HL-60 (cell line): ENCODE results near the gene KRTAP22-2.

ENCODE experiments used
- POLR2AphosphoS5 ChIP-seq: IDR thresholded peaks from 2 replicates; pipeline ENCODE4 v1.6.1; 2012; ENCODE audit warnings: low read depth
- TF ChIP-seq, protein P1 (sequence below): IDR thresholded peaks from one replicate; pipeline ENCODE4 v1.5.1; 2011; ENCODE audit warnings: low read length, control low read depth, inconsistent platforms; ENCODE audit not compliant: insufficient read depth
- TF ChIP-seq, protein P2 (sequence below): IDR thresholded peaks from 2 replicates; pipeline ENCODE4 v1.6.1; 2012; ENCODE audit warnings: low read depth; ENCODE audit not compliant: insufficient replicate concordance

DNA sequence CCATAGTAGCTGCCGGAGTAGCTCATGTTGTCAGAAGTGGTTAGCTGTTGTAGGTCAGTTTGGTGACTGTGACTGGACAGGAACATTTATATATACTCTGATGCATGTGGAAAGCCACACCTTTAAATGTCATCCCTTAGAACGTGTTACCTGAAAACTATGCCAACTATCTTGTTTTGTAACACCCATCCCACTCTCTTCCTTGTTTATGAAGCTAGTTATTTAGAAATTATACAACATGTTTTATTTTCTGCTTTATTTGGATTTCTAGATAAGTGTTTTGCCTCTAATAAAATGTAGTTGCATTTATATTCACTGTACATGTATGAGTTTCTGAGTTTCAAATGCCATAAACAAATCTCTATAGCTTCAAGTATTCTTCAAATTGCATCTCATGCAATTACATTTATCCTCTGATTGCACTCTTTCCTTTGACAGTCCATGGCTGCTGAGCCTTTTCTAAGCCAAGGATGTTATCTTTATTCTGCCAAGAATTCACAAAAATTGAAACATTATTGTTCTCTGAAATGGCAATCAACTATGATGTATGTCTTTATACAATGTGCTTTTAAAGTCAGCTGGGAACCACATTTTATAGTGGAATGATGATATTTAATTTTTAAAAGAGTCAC lies 28.8 kb downstream of the KRTAP22-2 start, which contains the start of gene KRTAP19-7:
- TF ChIP-seq, protein P1, sequence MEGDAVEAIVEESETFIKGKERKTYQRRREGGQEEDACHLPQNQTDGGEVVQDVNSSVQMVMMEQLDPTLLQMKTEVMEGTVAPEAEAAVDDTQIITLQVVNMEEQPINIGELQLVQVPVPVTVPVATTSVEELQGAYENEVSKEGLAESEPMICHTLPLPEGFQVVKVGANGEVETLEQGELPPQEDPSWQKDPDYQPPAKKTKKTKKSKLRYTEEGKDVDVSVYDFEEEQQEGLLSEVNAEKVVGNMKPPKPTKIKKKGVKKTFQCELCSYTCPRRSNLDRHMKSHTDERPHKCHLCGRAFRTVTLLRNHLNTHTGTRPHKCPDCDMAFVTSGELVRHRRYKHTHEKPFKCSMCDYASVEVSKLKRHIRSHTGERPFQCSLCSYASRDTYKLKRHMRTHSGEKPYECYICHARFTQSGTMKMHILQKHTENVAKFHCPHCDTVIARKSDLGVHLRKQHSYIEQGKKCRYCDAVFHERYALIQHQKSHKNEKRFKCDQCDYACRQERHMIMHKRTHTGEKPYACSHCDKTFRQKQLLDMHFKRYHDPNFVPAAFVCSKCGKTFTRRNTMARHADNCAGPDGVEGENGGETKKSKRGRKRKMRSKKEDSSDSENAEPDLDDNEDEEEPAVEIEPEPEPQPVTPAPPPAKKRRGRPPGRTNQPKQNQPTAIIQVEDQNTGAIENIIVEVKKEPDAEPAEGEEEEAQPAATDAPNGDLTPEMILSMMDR: no peak
- TF ChIP-seq, protein P2, sequence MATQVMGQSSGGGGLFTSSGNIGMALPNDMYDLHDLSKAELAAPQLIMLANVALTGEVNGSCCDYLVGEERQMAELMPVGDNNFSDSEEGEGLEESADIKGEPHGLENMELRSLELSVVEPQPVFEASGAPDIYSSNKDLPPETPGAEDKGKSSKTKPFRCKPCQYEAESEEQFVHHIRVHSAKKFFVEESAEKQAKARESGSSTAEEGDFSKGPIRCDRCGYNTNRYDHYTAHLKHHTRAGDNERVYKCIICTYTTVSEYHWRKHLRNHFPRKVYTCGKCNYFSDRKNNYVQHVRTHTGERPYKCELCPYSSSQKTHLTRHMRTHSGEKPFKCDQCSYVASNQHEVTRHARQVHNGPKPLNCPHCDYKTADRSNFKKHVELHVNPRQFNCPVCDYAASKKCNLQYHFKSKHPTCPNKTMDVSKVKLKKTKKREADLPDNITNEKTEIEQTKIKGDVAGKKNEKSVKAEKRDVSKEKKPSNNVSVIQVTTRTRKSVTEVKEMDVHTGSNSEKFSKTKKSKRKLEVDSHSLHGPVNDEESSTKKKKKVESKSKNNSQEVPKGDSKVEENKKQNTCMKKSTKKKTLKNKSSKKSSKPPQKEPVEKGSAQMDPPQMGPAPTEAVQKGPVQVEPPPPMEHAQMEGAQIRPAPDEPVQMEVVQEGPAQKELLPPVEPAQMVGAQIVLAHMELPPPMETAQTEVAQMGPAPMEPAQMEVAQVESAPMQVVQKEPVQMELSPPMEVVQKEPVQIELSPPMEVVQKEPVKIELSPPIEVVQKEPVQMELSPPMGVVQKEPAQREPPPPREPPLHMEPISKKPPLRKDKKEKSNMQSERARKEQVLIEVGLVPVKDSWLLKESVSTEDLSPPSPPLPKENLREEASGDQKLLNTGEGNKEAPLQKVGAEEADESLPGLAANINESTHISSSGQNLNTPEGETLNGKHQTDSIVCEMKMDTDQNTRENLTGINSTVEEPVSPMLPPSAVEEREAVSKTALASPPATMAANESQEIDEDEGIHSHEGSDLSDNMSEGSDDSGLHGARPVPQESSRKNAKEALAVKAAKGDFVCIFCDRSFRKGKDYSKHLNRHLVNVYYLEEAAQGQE: no peak
- no peak for TF ChIP-seq POLR2AphosphoS5
